ENCODE measurements around the gene TRAF6.

GRCh38 chr11:36532941-36533601, 23.0 kb upstream of the TRAF6 start:
- no peak for TF ChIP-seq CTCF (IDR thresholded peaks at IDR 0.05; ENCODE audit: insufficient read depth, low read length)
- TF ChIP-seq POLR2AphosphoS5 (IDR thresholded peaks at IDR 0.05; ENCODE audit: low read depth), result no peak
- no peak for TF ChIP-seq GABPA (IDR thresholded peaks at IDR 0.05; ENCODE audit: low read depth)
